SH-SY5Y (cell line): Measurements from ENCODE around the gene TLR10.

ENCODE experiments used
- GATA2 ChIP-seq: IDR thresholded peaks from 2 replicates; pipeline ENCODE4 v1.6.1; 2011; ENCODE audit warnings: mild to moderate bottlenecking, low read depth, low read length
- GATA3 ChIP-seq: IDR thresholded peaks from 2 replicates; pipeline ENCODE4 v1.6.1; 2011; ENCODE audit warnings: low read depth, mild to moderate bottlenecking, low read length, moderate library complexity

DNA sequence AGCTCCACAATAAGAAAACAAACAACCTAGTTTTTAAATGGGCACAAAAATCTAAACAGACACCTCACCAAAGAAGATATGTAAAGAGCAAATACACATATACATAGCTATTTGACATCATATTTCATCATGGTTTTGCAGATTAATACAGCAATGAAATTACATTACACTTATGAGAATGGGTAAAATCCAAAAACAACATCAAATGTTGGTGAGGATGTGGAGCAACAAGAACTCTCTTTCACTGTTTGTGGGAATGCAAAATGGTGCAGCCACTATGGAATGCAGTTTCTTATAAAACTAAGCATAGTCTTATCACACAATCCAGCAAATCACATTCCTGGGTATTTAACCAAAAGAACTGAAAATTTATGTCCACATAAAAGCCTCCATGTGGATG, 48.9 kb upstream of the TLR10 start:
- no peak for TF ChIP-seq GATA2
- no peak for TF ChIP-seq GATA3
